Embryonic facial prominence (tissue), 1 donor: ENCODE data around the gene PIAS2.
"Not testable (repeated sequence)": the region's sequence is repeated elsewhere in the genome, so short reads cannot be mapped to it uniquely, and the experiment has no call there.

ENCODE experiments used
- DNase-seq: peaks from one replicate; pipeline ENCODE4 v3.0.0-alpha.2; 2016; ENCODE audit errors: extremely low spot score

PIAS2 gene

DNA sequence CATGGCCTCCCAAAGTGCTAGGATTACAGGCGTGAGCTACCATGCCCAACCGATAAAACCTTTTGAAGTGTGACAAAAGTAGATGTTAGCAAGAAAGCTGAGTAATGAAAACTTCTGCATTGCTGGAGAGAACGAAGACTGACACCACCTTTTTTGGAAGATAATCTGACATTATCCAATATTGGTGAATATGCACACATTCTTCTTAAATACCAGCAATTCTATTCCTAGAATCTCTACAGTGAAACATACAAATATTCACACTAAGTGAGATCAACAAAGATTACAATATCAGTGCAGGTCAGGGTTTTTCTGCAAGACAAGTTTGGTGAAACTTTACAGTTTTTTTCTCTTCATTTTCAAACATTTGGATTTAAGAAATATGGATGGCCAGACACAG is 7.8 kb downstream of the PIAS2 start:
- DNase-seq: no peak

DNA sequence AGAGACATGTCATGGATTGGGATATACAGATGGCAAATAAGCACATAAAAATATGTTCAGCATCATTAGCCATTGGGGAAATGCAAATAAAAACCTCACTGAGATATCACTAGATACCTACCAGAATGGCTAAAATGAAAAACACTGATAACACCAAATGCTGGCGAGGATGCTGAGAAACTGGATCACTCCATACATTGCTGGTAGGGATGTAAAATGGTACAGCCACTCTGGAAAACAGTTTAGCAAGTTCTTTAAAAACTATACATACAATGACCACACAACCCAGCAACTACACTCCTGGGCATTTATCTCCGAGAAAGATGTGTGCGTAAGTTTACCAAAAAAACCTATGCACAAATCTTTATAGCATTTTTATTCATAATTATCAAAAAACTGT is 13.9 kb downstream of the PIAS2 start:
- no peak for DNase-seq

DNA sequence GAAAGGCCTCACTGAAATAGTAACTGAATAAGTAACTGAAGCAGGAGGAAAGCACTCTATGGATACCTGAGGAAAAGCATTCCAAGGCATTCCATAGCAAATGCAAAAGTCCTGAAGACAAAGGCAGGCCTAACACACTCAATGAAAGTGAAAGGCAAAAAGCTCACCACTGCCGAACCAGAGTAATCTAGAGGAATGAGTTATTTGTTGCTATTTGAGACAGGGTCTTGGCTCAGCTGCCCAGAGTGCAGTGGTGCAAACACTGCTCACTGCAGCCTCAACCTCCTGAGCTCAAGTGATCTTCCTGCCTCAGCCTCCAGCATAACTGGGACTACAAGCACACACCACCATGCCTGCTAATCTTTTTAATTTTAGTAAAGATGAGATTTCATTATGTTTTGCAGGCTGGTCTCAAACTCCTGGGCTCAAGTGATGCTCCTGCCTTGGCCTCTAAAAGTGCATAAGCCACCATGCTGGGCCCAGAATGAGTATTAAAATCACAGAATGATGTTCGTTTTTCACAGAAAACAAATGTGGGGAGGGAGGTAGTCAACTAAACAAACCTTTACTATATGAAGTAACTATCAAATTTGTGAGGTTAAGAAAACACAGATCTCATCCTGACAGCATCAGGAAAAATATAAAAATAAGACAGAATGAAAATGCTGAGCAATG is 17.9 kb downstream of the PIAS2 start:
- DNase-seq: no peak

DNA sequence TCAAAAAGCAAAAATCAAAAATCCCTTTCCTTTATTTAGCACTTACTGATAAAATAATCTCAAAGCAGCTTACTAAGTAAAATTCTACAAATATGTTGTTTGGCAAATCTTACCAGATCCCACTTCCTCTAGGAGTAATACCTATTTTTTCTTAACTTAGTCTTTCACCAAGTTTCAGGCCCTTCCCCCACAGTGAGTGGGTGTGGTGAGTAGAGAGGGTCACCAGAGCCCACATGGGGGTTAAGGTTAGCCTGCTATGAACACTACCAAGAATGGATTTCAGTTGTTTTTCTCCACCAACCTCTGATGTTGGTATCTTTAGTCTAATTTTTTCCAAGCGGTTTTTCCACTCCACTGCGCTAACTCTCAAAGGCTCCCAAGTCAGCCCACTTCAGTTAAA is 23.2 kb downstream of the PIAS2 start:
- DNase-seq: no peak

DNA sequence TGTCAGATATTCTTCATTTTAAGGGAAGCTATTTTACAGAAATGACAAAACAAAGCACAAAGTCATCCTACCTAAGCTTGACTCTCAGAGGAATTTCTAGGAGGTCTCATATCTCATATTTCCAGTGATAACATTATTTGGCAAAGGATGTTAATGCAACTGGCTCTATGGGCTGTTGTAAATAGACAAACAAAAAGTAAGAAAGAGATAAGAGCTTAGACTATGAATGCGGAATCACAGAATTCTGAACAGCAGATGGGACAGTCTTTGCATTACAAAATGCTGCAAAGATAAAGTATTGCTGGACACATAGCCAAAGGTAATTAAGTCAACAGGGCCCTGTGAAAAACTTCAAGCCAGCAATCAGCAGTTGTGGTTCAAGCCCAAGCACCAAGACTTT is 23.9 kb downstream of the PIAS2 start:
- DNase-seq: no peak

DNA sequence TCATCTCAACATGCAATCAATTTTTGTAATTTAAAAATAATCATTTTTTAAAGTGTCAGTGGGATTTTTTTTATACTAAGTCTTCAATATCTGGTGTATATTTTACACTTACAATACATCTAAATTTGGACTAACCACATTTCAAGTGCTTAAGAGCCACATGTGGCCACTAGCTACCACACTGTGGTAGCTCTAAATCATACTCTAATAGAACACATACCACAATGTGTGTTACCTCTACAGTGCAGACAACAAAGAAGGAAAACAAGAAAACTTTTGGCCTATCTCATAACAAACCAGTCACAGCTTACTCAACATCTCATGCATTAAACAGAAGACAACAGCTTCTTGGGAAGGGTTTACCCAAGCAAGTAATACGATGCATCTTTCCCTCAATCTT is 24.5 kb downstream of the PIAS2 start:
- no peak for DNase-seq

DNA sequence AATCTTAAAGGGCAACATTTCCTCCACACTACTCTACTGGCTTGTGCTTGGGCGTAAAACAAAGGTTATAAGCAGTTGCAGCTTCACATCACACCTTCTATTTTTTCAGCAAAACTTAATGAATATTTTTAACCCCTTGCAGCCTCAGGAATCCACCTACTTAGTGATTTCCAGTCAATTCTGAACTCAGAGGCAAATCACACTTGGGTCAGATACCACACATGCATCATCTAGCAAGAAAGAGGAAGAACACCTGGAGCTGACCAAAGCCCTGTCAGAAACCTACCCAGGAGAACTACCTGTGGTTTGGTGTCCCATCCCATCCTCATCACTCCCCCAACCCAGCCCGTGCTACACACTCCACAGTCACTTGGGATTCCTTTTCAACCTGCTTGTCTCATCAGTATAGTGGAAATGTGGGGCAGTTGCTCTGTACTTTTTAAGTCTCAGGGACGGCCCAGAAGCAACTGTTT is 25.5 kb downstream of the PIAS2 start:
- no peak for DNase-seq

DNA sequence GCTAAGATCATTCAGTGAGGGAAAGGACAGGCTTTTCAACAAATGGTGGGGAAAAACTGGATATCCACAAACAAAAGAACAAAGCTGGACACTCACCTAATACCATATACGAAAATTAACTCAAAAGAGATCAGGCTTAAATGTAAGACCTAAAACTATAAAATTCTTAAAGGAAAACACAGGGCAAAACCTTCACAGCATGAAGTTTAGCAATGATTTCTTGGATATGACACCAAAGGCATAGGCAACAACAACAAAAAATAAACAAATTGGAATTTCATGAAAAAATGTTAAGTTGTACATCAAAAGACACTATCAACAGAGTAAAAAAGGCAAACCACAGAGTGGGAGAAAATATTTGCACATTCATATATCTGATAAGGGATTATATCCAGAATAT is 28.3 kb downstream of the PIAS2 start:
- no peak for DNase-seq

DNA sequence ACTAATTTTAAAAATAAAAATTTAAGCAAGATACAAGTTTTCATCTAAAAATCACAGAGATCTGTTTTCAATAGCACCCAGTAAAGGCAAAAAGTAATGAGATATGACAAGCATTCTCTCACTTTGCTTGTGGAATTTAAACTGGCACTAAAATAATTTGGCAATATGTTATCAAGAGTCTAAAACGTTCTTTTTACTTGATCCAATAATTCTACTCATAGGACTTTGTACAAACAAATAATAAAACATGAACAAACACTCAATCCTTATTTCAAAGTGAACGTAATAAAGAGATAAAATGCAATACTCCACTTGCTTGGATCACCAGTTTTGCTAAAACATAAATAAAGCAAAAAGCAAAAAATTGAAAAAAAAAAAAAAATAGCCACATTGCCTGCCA is 30.4 kb downstream of the PIAS2 start:
- no peak for DNase-seq

DNA sequence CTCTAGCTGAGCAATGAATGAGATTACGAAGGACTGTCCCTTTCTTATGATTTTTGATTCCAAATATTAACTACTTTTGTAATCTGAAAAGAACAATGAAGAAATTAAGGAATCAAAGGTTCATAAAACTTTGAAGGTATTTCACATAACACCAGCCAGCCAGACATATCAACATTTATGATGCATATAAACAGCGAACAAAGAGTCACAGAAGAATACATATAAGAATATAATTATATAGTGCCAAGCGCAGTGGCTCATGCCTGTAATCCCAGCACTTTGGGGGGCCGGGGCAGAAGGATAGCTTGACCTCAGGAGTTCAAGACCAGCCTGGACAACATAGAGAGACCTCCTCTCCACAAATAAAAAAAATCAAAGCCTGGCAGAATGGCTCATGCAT is 34.1 kb downstream of the PIAS2 start:
- DNase-seq: no peak

DNA sequence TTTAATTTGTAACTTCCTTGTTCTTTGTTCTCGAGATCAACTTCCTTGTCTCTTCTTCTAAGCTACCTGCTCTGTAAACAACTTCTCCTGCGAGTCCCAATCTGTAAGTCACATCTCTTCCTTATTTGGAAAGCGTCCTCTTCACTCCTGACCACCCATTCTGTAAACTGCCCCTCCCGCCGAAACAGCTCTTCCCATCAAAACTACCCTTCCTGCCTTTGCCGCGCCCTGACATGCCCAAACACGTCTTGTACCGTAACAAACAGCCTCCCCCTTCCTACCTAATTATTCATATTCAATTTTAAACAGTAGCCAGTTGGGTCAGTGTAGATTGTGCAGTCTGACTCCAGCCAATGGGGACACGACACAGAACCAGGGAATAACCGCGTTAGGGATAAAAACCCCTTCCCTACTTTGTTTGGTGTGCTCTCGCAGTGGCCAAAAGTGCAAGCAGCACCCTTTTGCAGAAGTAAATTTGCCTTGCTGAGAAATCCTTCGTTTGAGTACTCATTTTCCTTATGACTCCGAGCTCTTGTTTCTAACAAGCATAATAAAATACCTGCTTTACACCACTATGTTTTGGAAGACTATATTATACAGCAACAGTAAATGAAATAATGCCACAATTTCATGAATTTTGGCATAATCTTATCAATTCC is 39.8 kb downstream of the PIAS2 start:
- no peak for DNase-seq

DNA sequence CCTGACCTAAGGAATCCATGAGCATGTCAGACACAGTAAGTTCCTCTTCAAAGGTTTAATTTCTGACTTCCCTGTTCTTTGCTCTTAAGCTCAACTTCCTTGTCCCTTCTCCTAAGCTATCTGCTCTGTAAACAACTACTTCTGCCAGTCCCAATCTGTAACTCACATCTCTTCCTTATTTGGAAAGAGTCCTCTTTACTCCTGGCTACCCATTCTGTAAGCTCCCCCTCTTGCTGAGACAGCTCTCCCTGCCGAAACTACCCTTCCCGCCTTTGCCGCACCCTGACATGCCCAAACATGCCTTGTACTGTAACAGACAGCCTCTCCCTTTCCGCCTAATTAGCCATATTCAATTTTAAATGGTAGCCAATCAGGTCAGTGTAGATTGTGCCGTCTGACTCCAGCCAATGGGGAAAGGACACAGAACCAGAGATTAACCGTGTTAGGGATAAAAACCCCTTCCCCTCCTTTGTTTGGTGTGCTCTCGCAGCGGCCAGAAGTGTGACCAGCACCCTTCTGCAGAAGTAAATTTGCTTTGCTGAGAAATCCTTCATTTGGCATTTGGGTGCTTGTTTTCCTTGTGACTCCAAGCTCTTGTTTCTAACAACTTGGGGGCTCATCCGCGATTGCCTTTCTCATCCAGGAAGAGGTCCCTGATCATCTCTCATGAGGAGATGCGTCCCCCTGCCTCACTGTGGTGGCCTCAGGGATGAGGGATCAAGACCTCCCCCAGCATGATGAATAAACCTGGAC is 49.0 kb downstream of the PIAS2 start:
- DNase-seq: no peak

DNA sequence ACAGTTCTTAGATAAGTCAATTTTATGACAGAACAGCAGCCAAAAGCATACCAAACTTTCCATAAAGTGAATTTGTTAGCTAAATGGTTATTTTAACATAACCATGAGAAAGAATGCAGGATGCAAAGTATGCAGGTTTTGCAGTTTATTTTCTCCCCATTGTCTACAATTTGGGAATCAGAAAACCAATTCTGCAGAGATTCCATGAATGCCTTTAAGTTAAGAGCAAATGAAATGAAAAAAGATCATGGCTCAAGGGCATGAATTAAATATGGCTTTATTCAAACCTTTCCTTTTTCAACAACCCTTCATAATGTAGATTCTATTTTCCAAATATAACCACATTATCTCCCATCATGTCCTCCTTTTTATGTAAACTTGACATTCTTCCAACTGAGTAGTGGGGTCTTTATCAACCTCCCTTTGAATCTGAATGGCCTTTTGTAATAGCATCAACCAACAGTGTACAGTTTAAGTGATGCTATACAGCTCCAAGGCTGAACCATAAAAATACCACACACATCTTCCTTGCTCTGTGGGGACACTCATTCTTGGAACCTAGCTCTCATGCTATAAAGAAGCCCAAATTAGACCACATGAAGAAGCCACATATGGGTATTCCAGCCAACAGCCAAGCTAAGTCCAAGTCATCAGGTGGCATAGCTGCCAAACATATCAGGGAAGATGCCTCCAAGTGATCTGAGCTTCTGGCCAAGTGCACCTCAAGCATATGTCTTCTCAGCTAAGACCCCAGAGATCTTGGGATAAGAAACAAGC is 49.8 kb downstream of the PIAS2 start:
- no peak for DNase-seq

DNA sequence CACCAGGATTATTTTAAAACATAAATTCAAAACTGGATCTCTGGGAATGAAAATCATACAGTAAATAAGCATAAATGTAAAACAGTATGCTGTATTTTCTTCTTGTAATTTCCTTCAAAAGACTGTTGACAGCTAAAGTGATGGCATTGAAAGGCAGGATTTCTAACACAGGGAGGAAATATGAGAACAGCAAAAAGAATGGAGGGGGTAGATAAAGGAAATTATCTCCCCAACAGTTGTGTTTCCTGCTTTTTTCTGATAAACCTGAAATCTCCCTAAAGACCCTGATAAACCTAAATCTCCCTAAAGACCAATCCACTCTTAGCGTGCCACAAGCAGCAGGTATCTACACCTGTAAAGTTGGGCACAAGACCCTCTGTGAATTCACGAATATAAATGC is 50.8 kb downstream of the PIAS2 start:
- no peak for DNase-seq

DNA sequence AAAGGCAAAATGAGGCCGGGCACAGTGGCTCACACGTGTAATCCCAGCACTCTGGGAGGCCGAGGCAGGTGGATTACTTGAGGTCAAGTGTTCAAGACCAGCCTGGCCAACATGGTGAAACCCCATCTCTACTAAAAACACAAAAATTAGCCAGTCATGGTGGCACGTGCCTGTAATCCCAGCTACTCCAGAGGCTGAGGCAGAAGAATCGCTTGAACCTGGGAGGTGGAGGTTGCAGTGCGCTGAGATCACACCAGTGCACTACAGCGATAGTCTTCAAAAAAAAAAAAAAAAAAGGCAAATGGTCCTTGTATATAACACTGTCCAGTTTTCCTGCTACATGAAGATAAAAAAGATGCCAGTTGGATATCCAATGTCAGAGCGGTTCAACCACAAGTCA is 52.1 kb downstream of the PIAS2 start:
- not testable (repeated sequence) for DNase-seq

DNA sequence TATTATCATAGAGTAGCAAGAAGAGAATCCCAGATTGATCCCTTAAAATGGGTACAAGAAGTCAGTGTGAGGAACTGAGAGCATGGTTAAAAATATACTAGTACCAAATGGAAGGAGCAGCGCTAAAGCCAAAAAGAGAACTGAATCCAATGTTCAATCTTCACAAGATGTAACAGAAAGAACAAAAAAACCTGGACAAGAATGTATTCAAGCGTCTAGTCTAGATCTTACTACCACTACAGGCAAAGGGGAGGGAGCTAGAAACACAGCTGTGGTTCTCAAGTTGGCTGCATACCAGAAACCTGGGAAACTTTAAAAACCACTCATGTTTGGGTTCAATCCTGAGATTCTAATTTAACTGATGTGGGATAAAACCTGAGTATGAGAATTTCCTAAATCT is 57.5 kb downstream of the PIAS2 start:
- DNase-seq: no peak

DNA sequence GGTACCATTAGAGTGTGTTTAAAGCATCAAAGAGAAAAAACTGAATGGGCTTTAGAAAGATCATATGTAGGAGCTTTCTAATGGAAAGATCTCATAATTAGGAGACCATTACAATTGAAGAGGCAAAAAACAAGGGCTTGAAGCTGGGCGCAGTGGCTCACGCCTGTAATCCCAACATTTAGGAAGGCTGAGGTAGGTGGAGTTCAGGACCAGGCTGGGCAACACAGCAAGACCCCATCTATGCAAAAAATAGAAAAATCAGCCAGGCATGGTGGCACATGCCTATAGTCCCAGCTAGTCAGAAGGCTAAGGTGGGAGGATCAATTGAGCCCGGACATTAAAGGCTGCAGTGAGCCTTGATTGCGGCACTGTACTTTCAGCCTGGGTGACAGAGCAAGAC is 59.0 kb downstream of the PIAS2 start:
- DNase-seq: no peak

DNA sequence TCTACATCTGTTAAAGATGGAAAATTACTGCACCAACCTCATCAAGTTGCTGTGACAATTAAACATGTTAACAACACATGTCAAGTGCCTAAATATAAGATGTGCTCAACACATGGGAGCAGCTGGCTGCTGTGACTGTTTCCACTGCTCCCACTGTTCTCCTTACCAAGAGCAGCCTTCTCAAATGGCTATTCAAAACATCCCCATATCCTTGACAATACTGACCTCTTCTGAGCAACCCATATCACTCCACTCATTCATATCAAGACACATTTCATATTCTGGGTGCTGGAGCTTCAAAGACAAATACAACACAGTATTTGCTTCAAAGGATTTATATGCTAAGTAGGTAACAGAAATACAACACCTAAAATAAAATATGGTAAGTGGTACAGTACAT is 60.3 kb downstream of the PIAS2 start:
- no peak for DNase-seq

DNA sequence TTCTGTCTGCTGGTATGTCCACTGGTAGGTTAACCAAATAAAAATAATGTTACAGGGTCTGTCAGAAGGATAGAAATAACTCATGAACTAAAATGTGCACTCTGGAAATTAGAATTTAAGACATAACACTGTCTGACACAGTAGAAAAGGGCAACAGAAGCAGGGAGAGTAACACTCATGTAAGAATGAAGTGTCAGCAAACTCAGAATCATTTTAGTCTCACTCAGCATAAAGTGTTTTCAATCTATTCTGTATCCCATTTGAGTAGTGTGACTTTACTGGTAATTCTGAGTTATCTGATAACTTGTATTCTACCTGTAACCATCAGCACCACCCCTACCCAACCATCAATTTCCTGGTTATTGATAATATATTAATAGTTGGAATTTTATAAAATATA is 68.3 kb downstream of the PIAS2 start:
- no peak for DNase-seq

DNA sequence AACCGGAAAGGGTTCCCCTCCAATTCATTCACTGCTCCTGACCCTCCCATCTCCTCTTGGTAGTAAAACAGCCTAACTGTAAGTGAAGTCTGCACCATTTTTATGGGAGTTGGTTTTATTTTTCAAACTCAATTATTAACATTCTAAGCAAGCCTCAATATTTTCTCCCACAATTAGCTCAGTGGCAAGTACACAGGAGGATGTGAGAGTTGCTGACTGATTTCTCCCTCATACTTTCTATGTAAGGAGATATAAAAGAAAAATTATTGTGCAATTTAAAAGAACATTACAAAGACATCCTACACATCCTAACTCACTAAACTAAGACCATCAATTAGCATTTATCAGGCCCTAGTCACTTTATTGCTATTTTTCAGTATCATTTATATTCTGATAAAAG is 73.9 kb downstream of the PIAS2 start:
- no peak for DNase-seq

DNA sequence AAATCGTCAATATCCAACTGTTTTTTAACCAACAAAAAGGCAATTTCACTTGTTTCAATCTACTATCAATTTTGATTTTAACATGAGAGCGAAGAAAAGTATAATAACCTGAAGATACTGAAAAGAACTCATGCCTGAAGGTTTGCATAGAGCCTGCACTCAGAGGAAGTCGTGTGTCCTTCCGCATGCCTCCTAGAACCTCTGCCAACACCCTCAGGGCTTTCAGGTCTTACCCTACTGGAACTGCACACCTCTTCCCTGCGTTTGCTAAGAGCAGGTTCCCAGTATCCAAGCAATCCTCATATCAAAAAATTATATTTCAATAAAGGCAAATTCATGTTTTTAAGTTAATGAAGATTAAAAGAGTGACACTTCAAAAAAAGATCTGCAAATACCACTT is 74.7 kb downstream of the PIAS2 start:
- no peak for DNase-seq

DNA sequence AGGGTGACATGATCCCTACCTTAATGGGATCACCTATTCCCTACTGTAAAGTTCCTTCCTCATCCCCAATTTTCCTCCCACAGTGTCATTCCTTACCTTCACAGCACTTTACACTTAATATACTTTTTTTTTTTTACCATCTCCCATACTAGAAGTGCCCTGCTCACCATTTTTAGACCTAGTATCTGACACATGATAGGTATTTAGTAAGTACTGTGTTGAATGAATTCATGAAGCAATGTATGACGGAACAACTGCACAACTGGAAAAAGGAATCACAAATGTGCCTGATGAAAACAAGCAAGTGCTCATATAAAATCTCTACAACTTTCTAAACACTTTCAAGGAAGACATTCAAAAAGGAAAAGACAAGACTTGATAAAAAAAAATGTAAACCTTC is 83.4 kb downstream of the PIAS2 start:
- no peak for DNase-seq
